ENCODE results near the gene GPR171. TPM values are rescaled to one million over a fixed set of nuclear protein-coding genes. Genes with fewer than 3 reads are reported as not detected.

GPR171 gene
- total RNA-seq, 1 experiment from 2014 or later: not detected

- DNase-seq (ENCODE audit: unreplicated experiment): no peak
- no peaks in the 10 kb centered on the region for H3K27me3 Mint-ChIP-seq (ENCODE audit: insufficient read depth, unreplicated experiment)
- no peak overlapping the region for H3K4me3 Mint-ChIP-seq (ENCODE audit: unreplicated experiment)
- ChIA-PET POLR2A (interaction anchor here (0.7 kb wide), 1 partner anchor 79 kb away, joined by 3 read pairs; no protein-coding TSS in a partner anchor), CTCF (interaction anchor here (0.6 to 6.5 kb wide), 27 partner anchors 9 to 693 kb away, joined by 3 to 107 read pairs (median 6); partner anchors contain the start of gene P2RY14)
- H3K27ac Mint-ChIP-seq (ENCODE audit: low read depth, unreplicated experiment): no peak overlapping the region
- peaks cover 18% of the 10 kb centered on the region for H3K4me1 Mint-ChIP-seq (ENCODE audit: insufficient read depth, unreplicated experiment)
- BruUV-seq (replicated peaks): no TSS peak
- TF ChIP-seq CTCF (IDR thresholded peaks at IDR 0.05; ENCODE audit: unreplicated experiment): no peak
- intact Hi-C loops (cut with micrococcal nuclease): loop anchor here (1.0 to 5.0 kb wide), 6 partner anchors 56 to 690 kb away; no protein-coding TSS in a partner anchor
- H3K9me3 Mint-ChIP-seq (ENCODE audit: unreplicated experiment): no peaks in the 10 kb centered on the region
- H3K36me3 Mint-ChIP-seq (ENCODE audit: insufficient read depth, unreplicated experiment): no peaks in the 10 kb centered on the region
Measured at GRCh38 chr3:151226825-151227224, 23.8 kb upstream of the GPR171 start.

- no peak overlapping the region for H3K4me3 Mint-ChIP-seq (ENCODE audit: unreplicated experiment)
- DNase-seq (ENCODE audit: unreplicated experiment): peak; percentile 89
Measured at GRCh38 chr3:151226088-151226563, 23.1 kb upstream of the GPR171 start.

GRCh38 chr3:151225040-151225975 is 22.3 kb upstream of the GPR171 start:
- ChIA-PET CTCF (interaction anchor here (0.6 to 6.5 kb wide), 13 partner anchors 23 to 1301 kb away, joined by 3 to 107 read pairs (median 4); partner anchors contain the start of gene P2RY14), POLR2A (interaction anchor here (0.6 to 1.3 kb wide), 5 partner anchors 10 to 393 kb away, joined by 3 to 8 read pairs (median 4); no protein-coding TSS in a partner anchor)
- Mint-ChIP-seq H3K36me3 (ENCODE audit: insufficient read depth, unreplicated experiment) (no peaks in the 10 kb centered on the region), H3K27ac (ENCODE audit: low read depth, unreplicated experiment) (no peak overlapping the region), H3K4me3 (ENCODE audit: unreplicated experiment) (no peak overlapping the region), H3K9me3 (ENCODE audit: unreplicated experiment) (peaks cover 9% of the 10 kb centered on the region), H3K27me3 (ENCODE audit: insufficient read depth, unreplicated experiment) (no peaks in the 10 kb centered on the region), H3K4me1 (ENCODE audit: insufficient read depth, unreplicated experiment) (peaks cover 18% of the 10 kb centered on the region)
- no peak for TF ChIP-seq CTCF (IDR thresholded peaks at IDR 0.05; ENCODE audit: unreplicated experiment)
- BruUV-seq (replicated peaks): no TSS peak
- intact Hi-C loops (cut with micrococcal nuclease): loop anchor here (5.0 kb wide), 2 partner anchors 212 to 692 kb away; no protein-coding TSS in a partner anchor
- no peak for DNase-seq (ENCODE audit: unreplicated experiment)

More at GRCh38 chr3:151226088-151226563, 23.1 kb upstream of the GPR171 start:
- Mint-ChIP-seq H3K4me1 (ENCODE audit: insufficient read depth, unreplicated experiment) (peaks cover 18% of the 10 kb centered on the region), H3K27me3 (ENCODE audit: insufficient read depth, unreplicated experiment) (no peaks in the 10 kb centered on the region), H3K36me3 (ENCODE audit: insufficient read depth, unreplicated experiment) (no peaks in the 10 kb centered on the region), H3K9me3 (ENCODE audit: unreplicated experiment) (peaks cover under 1% of the 10 kb centered on the region), H3K27ac (ENCODE audit: low read depth, unreplicated experiment) (no peak overlapping the region)
- no peak for TF ChIP-seq CTCF (IDR thresholded peaks at IDR 0.05; ENCODE audit: unreplicated experiment)
- ChIA-PET CTCF (interaction anchor here (0.9 to 6.5 kb wide), 13 partner anchors 14 to 693 kb away, joined by 3 to 107 read pairs (median 6); partner anchors contain the start of gene P2RY14), POLR2A (interaction anchor here (0.6 to 1.3 kb wide), 5 partner anchors 9 to 392 kb away, joined by 3 to 8 read pairs (median 4); no protein-coding TSS in a partner anchor)
- intact Hi-C loops (cut with micrococcal nuclease): loop anchor here (5.0 kb wide), 2 partner anchors 211 to 691 kb away; no protein-coding TSS in a partner anchor
- no TSS peak for BruUV-seq (replicated peaks)
